ENCODE measurements around the gene CNTN4.

CNTN4 gene

GRCh38 chr3:2856138-2857133, 757.8 kb downstream of the CNTN4 start:
- no peak for DNase-seq (ENCODE audit: low read depth, low spot score)

GRCh38 chr3:2860626-2861025, 762.0 kb downstream of the CNTN4 start:
- no peak for DNase-seq (ENCODE audit: low read depth, low spot score)

GRCh38 chr3:2861120-2861519, 762.5 kb downstream of the CNTN4 start:
- DNase-seq (ENCODE audit: low read depth, low spot score), result no peak

- no peak for DNase-seq (ENCODE audit: low read depth, low spot score)
These were observed 763.3 kb downstream of the CNTN4 start for GRCh38 chr3:2861920-2862319.

- no peak for DNase-seq (ENCODE audit: low read depth, low spot score)
These were observed 763.7 kb downstream of the CNTN4 start for GRCh38 chr3:2862366-2862765.

GRCh38 chr3:2863127-2863526, 764.5 kb downstream of the CNTN4 start:
- no peak for DNase-seq (ENCODE audit: low read depth, low spot score)

- DNase-seq (ENCODE audit: low read depth, low spot score), result no peak
These were observed 771.2 kb downstream of the CNTN4 start for GRCh38 chr3:2869905-2870304.

- DNase-seq (ENCODE audit: low read depth, low spot score), result no peak
These were observed 772.2 kb downstream of the CNTN4 start for GRCh38 chr3:2870724-2871333.

- no peak for DNase-seq (ENCODE audit: low read depth, low spot score)
These were observed 774.2 kb downstream of the CNTN4 start for GRCh38 chr3:2872884-2873283.

- DNase-seq (ENCODE audit: low read depth, low spot score), result no peak
These were observed 775.3 kb downstream of the CNTN4 start for GRCh38 chr3:2873986-2874385.

- no peak for DNase-seq (ENCODE audit: low read depth, low spot score)
These were observed 777.0 kb downstream of the CNTN4 start for GRCh38 chr3:2875699-2876098.

- DNase-seq (ENCODE audit: low read depth, low spot score), result no peak
These were observed 777.7 kb downstream of the CNTN4 start for GRCh38 chr3:2876362-2876761.

- no peak for DNase-seq (ENCODE audit: low read depth, low spot score)
These were observed 780.4 kb downstream of the CNTN4 start for GRCh38 chr3:2879023-2879422.

- no peak for DNase-seq (ENCODE audit: low read depth, low spot score)
These were observed 780.9 kb downstream of the CNTN4 start for GRCh38 chr3:2879587-2879986.

- DNase-seq (ENCODE audit: low read depth, low spot score), result no peak
These were observed 781.6 kb downstream of the CNTN4 start for GRCh38 chr3:2880218-2880756.

- no peak for DNase-seq (ENCODE audit: low read depth, low spot score)
These were observed 784.6 kb downstream of the CNTN4 start for GRCh38 chr3:2883283-2883682.

GRCh38 chr3:2888592-2888991, 789.9 kb downstream of the CNTN4 start:
- DNase-seq (ENCODE audit: low read depth, low spot score), result no peak

GRCh38 chr3:2889736-2890135, 791.1 kb downstream of the CNTN4 start:
- no peak for DNase-seq (ENCODE audit: low read depth, low spot score)

GRCh38 chr3:2896308-2896939, 797.8 kb downstream of the CNTN4 start:
- DNase-seq (ENCODE audit: low read depth, low spot score), result no peak

- DNase-seq (ENCODE audit: low read depth, low spot score), result no peak
These were observed 799.2 kb downstream of the CNTN4 start for GRCh38 chr3:2897821-2898220.

GRCh38 chr3:2898591-2899353, 800.1 kb downstream of the CNTN4 start:
- no peak for DNase-seq (ENCODE audit: low read depth, low spot score)
